PC-9 (cell line): ENCODE measurements around the gene JKAMP. TPM values are rescaled to one million over a fixed set of nuclear protein-coding genes. Genes with fewer than 3 reads are reported as not detected.

Experiments
- Bru-seq: library from RNA; stranded (reverse); fragments of 400-500 nt; gene quantifications from one replicate; lab custom pipeline; 2021; lab: Mats Ljungman, UMichigan
- BruChase-seq, 2 experiments: library from RNA; stranded (reverse); fragments of 400-500 nt; gene quantifications; one replicate each; lab custom pipeline; 2021; lab: Mats Ljungman, UMichigan
- BruUV-seq: library from RNA; stranded (reverse); fragments of 400-500 nt; replicated peaks from 2 replicates; lab custom pipeline; 2021; lab: Mats Ljungman, UMichigan
- CTCF ChIA-PET: fragments of 300-600 bp; sonication (Branson Sonifier 250); formaldehyde crosslinking; loops from one replicate; lab custom pipeline; 2022; ENCODE audit warnings: antibody characterized with exemption; lab: Charles Lee
- POLR2A ChIA-PET: fragments of 300-600 bp; sonication (Branson Sonifier 250); formaldehyde crosslinking; loops from one replicate; lab custom pipeline; 2022; ENCODE audit warnings: antibody characterized with exemption; ENCODE audit not compliant: unreplicated experiment; lab: Charles Lee
- DNase-seq, 2 experiments: peaks; one replicate each; pipeline versions ENCODE4 v3.0.0 to v3.0.0-alpha.2; 2015 to 2022; ENCODE audit warnings: mixed read lengths in 1 of 2
- H2AFZ ChIP-seq: fragments of 200-600 bp; sonication (generic); 2 replicates; pipeline ENCODE4 v1.8.1; 2017; ENCODE audit warnings: antibody characterized with exemption
- H3F3A ChIP-seq: fragments of 200-600 bp; sonication (generic); 2 replicates; pipeline ENCODE4 v1.8.1; 2017; ENCODE audit warnings: antibody characterized with exemption, mild to moderate bottlenecking, low read depth; ENCODE audit not compliant: insufficient read depth
- H3K27ac ChIP-seq: fragments of 200-600 bp; sonication (generic); 2 replicates; pipeline ENCODE4 v1.6.1; 2016; ENCODE audit warnings: mixed run types
- H3K27me3 ChIP-seq: fragments of 200-600 bp; sonication (generic); 2 replicates; pipeline ENCODE4 v1.6.1; 2016; ENCODE audit warnings: low read depth, mixed run types; ENCODE audit not compliant: insufficient read depth
- H3K36me3 ChIP-seq: fragments of 200-600 bp; sonication (generic); 2 replicates; pipeline ENCODE4 v1.6.1; 2016; ENCODE audit warnings: low read depth, mixed run types
- H3K4me1 ChIP-seq: fragments of 200-600 bp; sonication (generic); replicated peaks from 2 replicates; pipeline ENCODE4 v1.6.1; 2016; ENCODE audit warnings: mixed run types; ENCODE audit not compliant: insufficient read depth
- H3K4me2 ChIP-seq: fragments of 200-600 bp; sonication (generic); 2 replicates; pipeline ENCODE4 v1.6.1; 2017; ENCODE audit warnings: mixed run types
- H3K4me3 ChIP-seq: fragments of 200-600 bp; sonication (generic); 2 replicates; pipeline ENCODE4 v1.6.1; 2016; ENCODE audit warnings: mixed run types
- H3K79me2 ChIP-seq: fragments of 200-600 bp; sonication (generic); 2 replicates; pipeline ENCODE4 v1.6.1; 2017; ENCODE audit warnings: low read depth, mixed run types
- H3K9me2 ChIP-seq: fragments of 200-600 bp; sonication (generic); 2 replicates; pipeline ENCODE4 v1.8.1; 2017; ENCODE audit warnings: mild to moderate bottlenecking; ENCODE audit not compliant: insufficient read depth
- H3K9me3 ChIP-seq: fragments of 200-600 bp; sonication (generic); 2 replicates; pipeline ENCODE4 v1.8.1; 2016; ENCODE audit warnings: low read depth; ENCODE audit not compliant: insufficient read depth
- H4K20me1 ChIP-seq: fragments of 200-600 bp; sonication (generic); 2 replicates; pipeline ENCODE4 v1.8.1; 2017; ENCODE audit not compliant: insufficient read depth
- CTCF ChIP-seq: fragments of 200-600 bp; sonication (generic); conservative IDR thresholded peaks from 2 replicates; pipeline ENCODE4 v1.6.1; 2017; ENCODE audit warnings: mixed run types, antibody characterized with exemption, mild to moderate bottlenecking, moderate library complexity
- EZH2 ChIP-seq: fragments of 200-600 bp; sonication (generic); IDR thresholded peaks from 2 replicates; pipeline ENCODE4 v1.8.0; 2017; ENCODE audit warnings: antibody characterized with exemption, low read depth
- intact Hi-C: fragments of 100-400 bp; cut with micrococcal nuclease; formaldehyde crosslinking; loops from one replicate; pipeline ENCODE4 v1.10.0; 2022; ENCODE audit not compliant: unreplicated experiment
- long read RNA-seq: library from polyadenylated mRNA; stranded (forward); transcript quantifications from one replicate; pipeline ENCODE4 v2.0.0, GENCODE V29; 2022
- total RNA-seq: library from RNA; stranded (reverse); gene quantifications from 2 replicates; pipeline ENCODE4 v1.2.3, GENCODE V29; 2021

Gene JKAMP
- total RNA-seq (54.6 and 60.1 TPM in 2 replicates), Bru-seq, nascent RNA (percentile 87 among the genes with signal in this experiment), BruChase-seq, experiment 1, labeled RNA remaining after a 2-hour chase (percentile 93 among the genes with signal in this experiment), BruChase-seq, experiment 2, labeled RNA remaining after a 6-hour chase (percentile 88 among the genes with signal in this experiment)
- long read RNA-seq, transcript JKAMP-201 (7 exons, 1,726 nt) = major isoform, 99 of 159 reads
- long read RNA-seq, transcript JKAMP-215 (6 exons, 2,338 nt) = minor isoform, 7 of 159 reads
- long read RNA-seq, transcript JKAMP-203 (7 exons, 1,636 nt) = minor isoform, 32 of 159 reads
- long read RNA-seq, partial matches to known transcripts = 1 of 159 reads
- long read RNA-seq, other reads (novel, unspliced or antisense) = 14 of 159 reads

GRCh38 chr14:59483819-59484638 lies at the start of gene JKAMP, which contains the start of gene L3HYPDH:
JKAMP (plus strand) TSS chr14:59484517; CDS start chr14:59484590, 73 bp downstream.
L3HYPDH (minus strand) TSS chr14:59484408; CDS start chr14:59484316, 92 bp downstream.
- POLR2A ChIA-PET = interaction anchor here (0.6 to 1.2 kb wide), 8 partner anchors 11 to 1284 kb away, joined by 3 to 7 read pairs (median 4); no protein-coding TSS in a partner anchor
- Histone ChIP-seq H3K9me2 (no peaks in the 10 kb centered on the region), H3K36me3 (peaks cover 24% of the 10 kb centered on the region), H2AFZ (peak within 1 kb of the TSS; percentile 84), H3K27me3 (no peaks in the 10 kb centered on the region), H3K9me3 (no peaks in the 10 kb centered on the region), H3F3A (peaks cover 25% of the 10 kb centered on the region), H3K27ac (peak within 1 kb of the TSS; percentile 96), H3K4me2 (peak within 1 kb of the TSS; percentile 86), H3K4me3 (peak within 1 kb of the TSS; percentile 99), H3K79me2 (peaks cover 71% of the 10 kb centered on the region), H4K20me1 (no peaks in the 10 kb centered on the region), H3K4me1 (peaks cover 46% of the 10 kb centered on the region)
- TF ChIP-seq CTCF = peak; percentile 50
- no peak for TF ChIP-seq EZH2
- BruUV-seq = no TSS peak
- peak; percentile 89 to 96 for DNase-seq
- CTCF ChIA-PET = no interaction called here
- intact Hi-C loops = loop anchor here (1.0 to 5.0 kb wide), 5 partner anchors 123 to 608 kb away; partner anchors contain the start of genes DAAM1 and PCNX4

GRCh38 chr14:59435101-59435500 lies 49.2 kb upstream of the JKAMP start:
- no peaks in the 10 kb centered on the region; the same call in 1 of the 2 replicates for H3K9me3 ChIP-seq
- 0 out of 2 replicates have a peak, but pooled peaks cover 4% of the 10 kb centered on the region for H3K36me3 ChIP-seq
- ChIA-PET CTCF (no interaction called here), POLR2A (no interaction called here)
- no peaks in the 10 kb centered on the region for H3K9me2 ChIP-seq
- TF ChIP-seq CTCF (no peak), EZH2 (no peak)
- intact Hi-C loops = no loop called here
- no peak overlapping the region for H3K27ac ChIP-seq
- no peaks in the 10 kb centered on the region for H3K79me2 ChIP-seq
- no peak overlapping the region for H3K4me2 ChIP-seq
- no TSS peak for BruUV-seq
- DNase-seq = no peak
- no peaks in the 10 kb centered on the region for H3F3A ChIP-seq
- no peaks in the 10 kb centered on the region for H4K20me1 ChIP-seq
- no peak overlapping the region for H2AFZ ChIP-seq
- H3K27me3 ChIP-seq = no peaks in the 10 kb centered on the region
- H3K4me1 ChIP-seq = peaks cover 13% of the 10 kb centered on the region; the same call in 1 of the 2 replicates
- H3K4me3 ChIP-seq = no peak overlapping the region

DNA sequence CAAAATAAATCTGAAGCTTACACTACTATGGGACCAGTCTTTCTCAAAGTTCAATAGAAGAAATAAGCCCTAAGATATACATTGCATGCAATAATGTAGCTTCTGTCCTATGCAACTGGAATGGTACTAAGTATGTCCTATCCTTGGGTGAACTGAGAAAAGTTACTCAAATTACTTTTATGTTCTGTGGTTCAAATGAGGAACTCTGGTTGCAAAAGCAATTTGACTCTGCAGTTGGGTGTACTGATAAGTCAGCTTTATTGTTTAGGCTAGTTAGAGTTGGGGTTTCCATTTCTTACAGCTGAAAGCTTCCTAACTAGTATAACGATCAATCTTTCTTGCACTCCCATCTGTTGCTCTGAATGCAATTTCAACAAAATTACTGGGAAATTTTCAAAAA lies 48.3 kb upstream of the JKAMP start:
- no TSS peak for BruUV-seq
- H3K4me3 ChIP-seq = no peak overlapping the region
- H3K36me3 ChIP-seq = 0 out of 2 replicates have a peak, but pooled peaks cover 4% of the 10 kb centered on the region
- no peak overlapping the region for H3K27ac ChIP-seq
- POLR2A ChIA-PET = no interaction called here
- CTCF ChIA-PET = no interaction called here
- no peaks in the 10 kb centered on the region for H3F3A ChIP-seq
- intact Hi-C loops = no loop called here
- no peak overlapping the region for H2AFZ ChIP-seq
- H3K4me2 ChIP-seq = no peak overlapping the region
- no peak for TF ChIP-seq EZH2
- TF ChIP-seq CTCF = no peak
- H3K79me2 ChIP-seq = no peaks in the 10 kb centered on the region
- H3K9me3 ChIP-seq = no peaks in the 10 kb centered on the region; the same call in 1 of the 2 replicates
- DNase-seq = no peak
- no peaks in the 10 kb centered on the region for H3K9me2 ChIP-seq
- H3K4me1 ChIP-seq = peaks cover 13% of the 10 kb centered on the region; the same call in 1 of the 2 replicates
- H4K20me1 ChIP-seq = no peaks in the 10 kb centered on the region
- no peaks in the 10 kb centered on the region for H3K27me3 ChIP-seq
